Chondrocyte (in vitro differentiated cells): ENCODE measurements around the gene COL21A1. TPM values are rescaled to one million over a fixed set of nuclear protein-coding genes. Genes with fewer than 3 reads are reported as not detected.
A peak's percentile ranks its signal among the peaks of the same experiment; 100 is the strongest.

Experiments
- DNase-seq: peaks from one replicate; pipeline ENCODE4 v3.0.0; 2021; ENCODE audit warnings: mixed read lengths, low spot score
- H3K27ac Mint-ChIP-seq: one replicate; pipeline ENCODE4 v1.8.0; 2021; ENCODE audit warnings: mild to moderate bottlenecking, moderate library complexity, mixed read lengths; ENCODE audit not compliant: unreplicated experiment
- H3K27me3 Mint-ChIP-seq: 2 replicates; pipeline ENCODE4 v1.8.0; 2021; ENCODE audit warnings: low read depth, mixed read lengths
- H3K36me3 Mint-ChIP-seq: 2 replicates; pipeline ENCODE4 v1.8.0; 2021; ENCODE audit warnings: low read depth, mixed read lengths
- H3K4me1 Mint-ChIP-seq: 2 replicates; pipeline ENCODE4 v1.8.0; 2021; ENCODE audit warnings: low read depth, mild to moderate bottlenecking, mixed read lengths
- H3K4me3 Mint-ChIP-seq: one replicate; pipeline ENCODE4 v1.8.0; 2021; ENCODE audit warnings: mild to moderate bottlenecking, moderate library complexity, mixed read lengths; ENCODE audit not compliant: unreplicated experiment
- H3K9me3 Mint-ChIP-seq: 2 replicates; pipeline ENCODE4 v1.8.0; 2021; ENCODE audit warnings: low read depth, mixed read lengths
- CTCF ChIP-seq: fragments of 200-600 bp; sonication (generic); IDR thresholded peaks from 2 replicates; pipeline ENCODE4 v1.5.0; 2021; ENCODE audit warnings: antibody characterized with exemption, mild to moderate bottlenecking, moderate library complexity
- total RNA-seq: library from RNA; stranded (reverse); gene quantifications from 3 replicates; pipeline ENCODE4 v1.2.1, GENCODE V29; 2021

COL21A1 gene
- total RNA-seq, 1 donor from 2014 or later = 68.9 TPM

GRCh38 chr6:56193846-56194245 is 53.5 kb downstream of the COL21A1 start:
- peak; percentile 17 for DNase-seq
- peaks cover 21% of the 10 kb centered on the region for H3K36me3 Mint-ChIP-seq
- peaks cover 40% of the 10 kb centered on the region for H3K9me3 Mint-ChIP-seq
- H3K27me3 Mint-ChIP-seq = no peaks in the 10 kb centered on the region
- TF ChIP-seq CTCF = no peak
- H3K27ac Mint-ChIP-seq = no peak overlapping the region
- H3K4me1 Mint-ChIP-seq = no peaks in the 10 kb centered on the region
- H3K4me3 Mint-ChIP-seq = no peak overlapping the region

- no peak overlapping the region for H3K4me3 Mint-ChIP-seq
- TF ChIP-seq CTCF = no peak
- H3K27ac Mint-ChIP-seq = no peak overlapping the region
- no peaks in the 10 kb centered on the region for H3K27me3 Mint-ChIP-seq
- H3K9me3 Mint-ChIP-seq = peaks cover 21% of the 10 kb centered on the region
- H3K36me3 Mint-ChIP-seq = peaks cover 10% of the 10 kb centered on the region
- peak; percentile 66 for DNase-seq
- peaks cover 21% of the 10 kb centered on the region for H3K4me1 Mint-ChIP-seq
Measured at GRCh38 chr6:56188429-56188828, 59.0 kb downstream of the COL21A1 start.

GRCh38 chr6:56187686-56188085 is 59.7 kb downstream of the COL21A1 start:
- Mint-ChIP-seq H3K4me1 (peaks cover 26% of the 10 kb centered on the region), H3K27ac (no peak overlapping the region), H3K27me3 (no peaks in the 10 kb centered on the region), H3K36me3 (peaks cover 10% of the 10 kb centered on the region), H3K4me3 (no peak overlapping the region), H3K9me3 (peaks cover 21% of the 10 kb centered on the region)
- no peak for TF ChIP-seq CTCF
- DNase-seq = no peak

- H3K36me3 Mint-ChIP-seq = peaks cover 29% of the 10 kb centered on the region
- H3K27me3 Mint-ChIP-seq = no peaks in the 10 kb centered on the region
- no peak for TF ChIP-seq CTCF
- H3K4me3 Mint-ChIP-seq = no peak overlapping the region
- H3K4me1 Mint-ChIP-seq = no peaks in the 10 kb centered on the region
- peaks cover 41% of the 10 kb centered on the region for H3K9me3 Mint-ChIP-seq
- DNase-seq = no peak
- no peak overlapping the region for H3K27ac Mint-ChIP-seq
Measured at GRCh38 chr6:56176741-56177140, 70.6 kb downstream of the COL21A1 start.

- no peak overlapping the region for H3K27ac Mint-ChIP-seq
- H3K27me3 Mint-ChIP-seq = no peaks in the 10 kb centered on the region
- no peak for DNase-seq
- H3K36me3 Mint-ChIP-seq = peaks cover 38% of the 10 kb centered on the region
- H3K4me3 Mint-ChIP-seq = no peak overlapping the region
- TF ChIP-seq CTCF = no peak
- no peaks in the 10 kb centered on the region for H3K4me1 Mint-ChIP-seq
- H3K9me3 Mint-ChIP-seq = peaks cover 57% of the 10 kb centered on the region
Measured at GRCh38 chr6:56173228-56173627, 74.2 kb downstream of the COL21A1 start.
